Measurements from ENCODE around the gene PPT2.
A peak's percentile ranks its signal among the peaks of the same experiment; 100 is the strongest.
"Not testable (repeated sequence)": the region's sequence is repeated elsewhere in the genome, so short reads cannot be mapped to it uniquely, and the experiment has no call there.

Gene PPT2

GRCh38 chr6:32127717-32128592 lies 26.0 kb upstream of the PPT2 start, which contains the start of gene ATF6B:
ATF6B (minus strand) TSS chr6:32128246; CDS start chr6:32128207, 39 bp downstream.
- DNase-seq = peak; percentile 96 to 98

GRCh38 chr6:32128751-32129296 lies 25.1 kb upstream of the PPT2 start:
- DNase-seq = no peak

GRCh38 chr6:32129297-32130088 lies 24.4 kb upstream of the PPT2 start:
- no peak for DNase-seq

- DNase-seq = no peak
These were observed 22.4 kb upstream of the PPT2 start for GRCh38 chr6:32131439-32131948.

- no peak for DNase-seq
These were observed 21.8 kb upstream of the PPT2 start for GRCh38 chr6:32132110-32132509.

- no peak for DNase-seq
These were observed 20.2 kb upstream of the PPT2 start for GRCh38 chr6:32133786-32134185.

GRCh38 chr6:32137454-32137853 lies 16.5 kb upstream of the PPT2 start:
- DNase-seq = no peak

- DNase-seq = no peak
These were observed 14.4 kb upstream of the PPT2 start for GRCh38 chr6:32139590-32139989.

GRCh38 chr6:32140420-32141046 lies 13.4 kb upstream of the PPT2 start:
- DNase-seq = no peak

- DNase-seq = not testable (repeated sequence)
These were observed 9.7 kb upstream of the PPT2 start for GRCh38 chr6:32144238-32144637.

GRCh38 chr6:32146287-32146686 lies 7.7 kb upstream of the PPT2 start:
- DNase-seq = no peak

- DNase-seq = no peak
These were observed 7.3 kb upstream of the PPT2 start for GRCh38 chr6:32146687-32147086.

GRCh38 chr6:32147401-32148132 lies 6.4 kb upstream of the PPT2 start:
- no peak for DNase-seq

- no peak for DNase-seq
These were observed 5.5 kb upstream of the PPT2 start for GRCh38 chr6:32148289-32149091.

GRCh38 chr6:32149092-32149755 lies 4.7 kb upstream of the PPT2 start:
- no peak for DNase-seq

GRCh38 chr6:32149932-32150870 lies 3.7 kb upstream of the PPT2 start:
- DNase-seq = no peak

GRCh38 chr6:32151181-32151862 lies 2.6 kb upstream of the PPT2 start:
- DNase-seq = peak; percentile 66 to 79

- no peak for DNase-seq
These were observed 1.8 kb upstream of the PPT2 start, which contains the start of gene PRRT1 for GRCh38 chr6:32151863-32152768. PRRT1 (minus strand) TSS chr6:32151939; CDS start chr6:32151827, 112 bp downstream.

Measured in cerebellar nuclear complex (tissue), 1 donor.